Activated CD8-positive, alpha-beta T cell treated with anti-CD3 and anti-CD28 coated beads for 36 hours (primary cell): Measurements from ENCODE around the gene NLGN3. TPM values are rescaled to one million over a fixed set of nuclear protein-coding genes. Genes with fewer than 3 reads are reported as not detected.
A peak's percentile ranks its signal among the peaks of the same experiment; 100 is the strongest.

Experiments used
- ATAC-seq: fragments of 200-7000 bp; cut with Tn5 transposase; one replicate; pipeline ENCODE4 v1.10.0; 2021; ENCODE audit warnings: mild to moderate bottlenecking, moderate library complexity
- CTCF ChIA-PET: fragments of 350-600 bp; sonication (Branson Sonifier 250); formaldehyde crosslinking; loops from one replicate; lab custom pipeline; 2021; ENCODE audit warnings: antibody characterized with exemption; lab: Charles Lee
- POLR2A ChIA-PET: fragments of 350-600 bp; sonication (Branson Sonifier 250); formaldehyde crosslinking; loops from one replicate; lab custom pipeline; 2021; ENCODE audit warnings: antibody characterized with exemption; lab: Charles Lee
- DNase-seq: peaks from one replicate; pipeline ENCODE4 v3.0.0-alpha.2; 2020
- H3K27ac Mint-ChIP-seq: one replicate; pipeline ENCODE4 v1.8.0; 2021; ENCODE audit warnings: mild to moderate bottlenecking, mixed read lengths
- H3K27me3 Mint-ChIP-seq: one replicate; pipeline ENCODE4 v1.8.0; 2021; ENCODE audit warnings: mixed read lengths
- H3K36me3 Mint-ChIP-seq: one replicate; pipeline ENCODE4 v1.8.0; 2021; ENCODE audit warnings: low read depth, mixed read lengths
- H3K4me1 Mint-ChIP-seq: one replicate; pipeline ENCODE4 v1.8.0; 2021; ENCODE audit warnings: low read depth, mixed read lengths
- H3K4me3 Mint-ChIP-seq: one replicate; pipeline ENCODE4 v1.8.0; 2021; ENCODE audit warnings: mild to moderate bottlenecking, moderate library complexity, mixed read lengths
- H3K9me3 Mint-ChIP-seq: one replicate; pipeline ENCODE4 v1.8.0; 2021; ENCODE audit warnings: mixed read lengths
- intact Hi-C: fragments of 100-400 bp; cut with micrococcal nuclease; formaldehyde crosslinking; loops from one replicate; pipeline ENCODE4 v1.10.0; 2022
- total RNA-seq, 2 experiments: library from RNA; stranded (reverse); gene quantifications; one replicate each; pipeline ENCODE4 v1.2.3, GENCODE V29; 2021
- TF ChIP-seq, protein P1 (sequence below): fragments of 200-600 bp; IDR thresholded peaks from one replicate; pipeline ENCODE4 v1.8.0; 2022; ENCODE audit warnings: antibody characterized with exemption, mild to moderate bottlenecking

Gene NLGN3
- total RNA-seq, 2 experiments from 2014 or later, result 0.54 to 0.63 TPM

DNA sequence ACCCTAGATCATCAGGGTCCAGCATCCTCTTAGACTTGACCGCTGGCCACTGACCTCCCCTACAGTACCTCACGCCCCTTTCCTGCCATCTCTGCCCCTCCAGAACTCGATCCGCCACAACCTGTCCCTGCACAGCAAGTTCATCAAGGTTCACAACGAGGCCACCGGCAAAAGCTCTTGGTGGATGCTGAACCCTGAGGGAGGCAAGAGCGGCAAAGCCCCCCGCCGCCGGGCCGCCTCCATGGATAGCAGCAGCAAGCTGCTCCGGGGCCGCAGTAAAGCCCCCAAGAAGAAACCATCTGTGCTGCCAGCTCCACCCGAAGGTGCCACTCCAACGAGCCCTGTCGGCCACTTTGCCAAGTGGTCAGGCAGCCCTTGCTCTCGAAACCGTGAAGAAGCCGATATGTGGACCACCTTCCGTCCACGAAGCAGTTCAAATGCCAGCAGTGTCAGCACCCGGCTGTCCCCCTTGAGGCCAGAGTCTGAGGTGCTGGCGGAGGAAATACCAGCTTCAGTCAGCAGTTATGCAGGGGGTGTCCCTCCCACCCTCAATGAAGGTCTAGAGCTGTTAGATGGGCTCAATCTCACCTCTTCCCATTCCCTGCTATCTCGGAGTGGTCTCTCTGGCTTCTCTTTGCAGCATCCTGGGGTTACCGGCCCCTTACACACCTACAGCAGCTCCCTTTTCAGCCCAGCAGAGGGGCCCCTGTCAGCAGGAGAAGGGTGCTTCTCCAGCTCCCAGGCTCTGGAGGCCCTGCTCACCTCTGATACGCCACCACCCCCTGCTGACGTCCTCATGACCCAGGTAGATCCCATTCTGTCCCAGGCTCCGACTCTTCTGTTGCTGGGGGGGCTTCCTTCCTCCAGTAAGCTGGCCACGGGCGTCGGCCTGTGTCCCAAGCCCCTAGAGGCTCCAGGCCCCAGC lies 43.8 kb upstream of the NLGN3 start:
- Mint-ChIP-seq H3K4me1 (peaks cover 63% of the 10 kb centered on the region), H3K9me3 (no peaks in the 10 kb centered on the region), H3K27ac (no peak overlapping the region), H3K4me3 (no peak overlapping the region), H3K36me3 (peaks cover 17% of the 10 kb centered on the region), H3K27me3 (no peaks in the 10 kb centered on the region)
- ChIA-PET POLR2A (interaction anchor here (0.9 to 5.0 kb wide), 9 partner anchors 11 to 101 kb away, joined by 3 to 43 read pairs (median 3); partner anchors contain the start of gene IL2RG), CTCF (interaction anchor here (0.8 to 4.8 kb wide), 13 partner anchors 9 to 130 kb away, joined by 3 to 62 read pairs (median 6); partner anchors contain the start of genes IL2RG and MED12)
- DNase-seq, result peak; percentile 42
- TF ChIP-seq, protein P1, sequence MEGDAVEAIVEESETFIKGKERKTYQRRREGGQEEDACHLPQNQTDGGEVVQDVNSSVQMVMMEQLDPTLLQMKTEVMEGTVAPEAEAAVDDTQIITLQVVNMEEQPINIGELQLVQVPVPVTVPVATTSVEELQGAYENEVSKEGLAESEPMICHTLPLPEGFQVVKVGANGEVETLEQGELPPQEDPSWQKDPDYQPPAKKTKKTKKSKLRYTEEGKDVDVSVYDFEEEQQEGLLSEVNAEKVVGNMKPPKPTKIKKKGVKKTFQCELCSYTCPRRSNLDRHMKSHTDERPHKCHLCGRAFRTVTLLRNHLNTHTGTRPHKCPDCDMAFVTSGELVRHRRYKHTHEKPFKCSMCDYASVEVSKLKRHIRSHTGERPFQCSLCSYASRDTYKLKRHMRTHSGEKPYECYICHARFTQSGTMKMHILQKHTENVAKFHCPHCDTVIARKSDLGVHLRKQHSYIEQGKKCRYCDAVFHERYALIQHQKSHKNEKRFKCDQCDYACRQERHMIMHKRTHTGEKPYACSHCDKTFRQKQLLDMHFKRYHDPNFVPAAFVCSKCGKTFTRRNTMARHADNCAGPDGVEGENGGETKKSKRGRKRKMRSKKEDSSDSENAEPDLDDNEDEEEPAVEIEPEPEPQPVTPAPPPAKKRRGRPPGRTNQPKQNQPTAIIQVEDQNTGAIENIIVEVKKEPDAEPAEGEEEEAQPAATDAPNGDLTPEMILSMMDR, result peak; percentile 39
- peak; percentile 38 for ATAC-seq
- intact Hi-C loops, result loop anchor here (10.0 kb wide), 2 partner anchors 154 to 434 kb away; partner anchors contain the start of genes OGT and ZMYM3

DNA sequence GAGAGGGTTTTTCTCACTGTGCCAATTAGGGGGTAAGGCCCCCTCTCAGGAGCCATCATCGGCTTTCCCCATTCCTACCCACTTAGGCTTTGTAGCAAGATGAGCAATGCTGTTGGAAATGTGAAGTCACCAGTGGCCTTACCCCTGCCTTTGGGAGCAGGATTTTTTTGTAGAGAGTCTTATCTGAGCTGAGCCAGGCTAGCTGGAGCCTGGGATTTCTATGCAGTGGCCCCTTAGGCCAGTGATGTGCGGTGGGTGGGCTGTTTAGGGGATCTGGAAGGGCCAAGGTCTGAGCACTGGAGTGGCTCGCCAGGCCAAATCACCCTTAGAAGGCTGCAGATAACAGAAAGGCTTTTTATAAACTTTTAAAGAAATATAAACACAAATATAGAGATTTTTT lies 42.3 kb upstream of the NLGN3 start:
- ATAC-seq, result no peak
- ChIA-PET CTCF (interaction anchor here (0.6 to 4.8 kb wide), 6 partner anchors 10 to 78 kb away, joined by 3 to 62 read pairs (median 3); partner anchors contain the start of gene MED12), POLR2A (interaction anchor here (1.2 to 5.0 kb wide), 4 partner anchors 9 to 34 kb away, joined by 3 to 43 read pairs (median 6); partner anchors contain the start of genes IL2RG, MED12 and SNX12)
- Mint-ChIP-seq H3K4me1 (peaks cover 75% of the 10 kb centered on the region), H3K4me3 (no peak overlapping the region), H3K36me3 (peaks cover 29% of the 10 kb centered on the region), H3K27me3 (no peaks in the 10 kb centered on the region), H3K9me3 (no peaks in the 10 kb centered on the region), H3K27ac (peak overlapping the region; percentile 87)
- intact Hi-C loops, result loop anchor here (10.0 kb wide), 2 partner anchors 153 to 433 kb away; partner anchors contain the start of genes OGT and ZMYM3
- TF ChIP-seq, protein P1, result no peak
- no peak for DNase-seq

DNA sequence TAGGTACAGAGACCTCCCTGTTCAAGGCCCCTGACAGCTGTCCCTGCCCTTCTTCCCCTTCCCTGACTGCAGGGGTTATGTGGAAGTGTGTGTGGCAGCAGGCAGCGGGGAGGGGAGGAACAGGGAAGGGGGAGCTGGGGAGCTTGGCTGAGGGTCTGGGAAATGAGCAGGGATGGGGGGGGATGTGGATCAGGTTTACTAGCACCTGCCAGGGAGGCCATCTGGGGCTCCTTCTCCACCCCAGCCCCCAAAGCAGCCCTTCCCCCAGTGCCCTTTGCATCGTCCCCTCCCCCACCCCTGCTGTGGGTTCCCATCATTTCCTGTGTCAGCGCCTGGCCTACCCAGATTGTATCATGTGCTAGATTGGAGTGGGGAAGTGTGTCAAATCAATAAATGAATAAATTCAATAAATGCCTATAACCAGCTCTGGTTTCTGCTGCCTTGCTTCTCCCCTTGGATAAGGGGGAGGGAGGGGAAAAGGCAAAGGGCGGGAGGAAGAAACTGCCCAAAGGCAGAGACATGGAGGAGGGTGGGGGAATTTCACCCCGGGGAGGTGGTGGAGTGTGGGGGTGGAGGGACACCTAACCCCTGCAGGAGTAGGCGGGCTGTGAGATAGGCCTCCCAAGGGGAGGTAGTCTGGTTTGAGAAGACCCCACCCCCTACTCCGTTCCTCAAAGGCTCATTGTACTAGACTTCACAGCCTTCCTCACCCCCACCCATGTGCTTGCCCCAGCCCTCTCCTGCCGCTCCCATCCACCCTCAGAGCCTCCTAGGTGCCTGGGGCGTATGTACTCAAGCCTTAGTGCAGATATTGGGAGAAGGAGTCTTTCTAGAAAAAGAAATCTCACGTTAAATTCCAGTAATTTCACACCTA lies 41.3 kb upstream of the NLGN3 start:
- DNase-seq (peak; percentile 80), ATAC-seq (peak; percentile 50)
- ChIA-PET POLR2A (interaction anchor here (1.5 to 5.0 kb wide), 2 partner anchors 8 to 15 kb away, joined by 8 to 43 read pairs; partner anchors contain the start of genes IL2RG and MED12), CTCF (interaction anchor here (1.0 to 4.8 kb wide), 3 partner anchors 9 to 77 kb away, joined by 3 to 62 read pairs (median 4); no protein-coding TSS in a partner anchor)
- TF ChIP-seq, protein P1, result no peak
- Mint-ChIP-seq H3K4me1 (peaks cover 77% of the 10 kb centered on the region), H3K36me3 (peaks cover 40% of the 10 kb centered on the region), H3K4me3 (peak overlapping the region; percentile 77), H3K9me3 (no peaks in the 10 kb centered on the region), H3K27ac (peak overlapping the region; percentile 87), H3K27me3 (no peaks in the 10 kb centered on the region)
- intact Hi-C loops, result loop anchor here (10.0 kb wide), 2 partner anchors 151 to 431 kb away; partner anchors contain the start of genes OGT and ZMYM3

DNA sequence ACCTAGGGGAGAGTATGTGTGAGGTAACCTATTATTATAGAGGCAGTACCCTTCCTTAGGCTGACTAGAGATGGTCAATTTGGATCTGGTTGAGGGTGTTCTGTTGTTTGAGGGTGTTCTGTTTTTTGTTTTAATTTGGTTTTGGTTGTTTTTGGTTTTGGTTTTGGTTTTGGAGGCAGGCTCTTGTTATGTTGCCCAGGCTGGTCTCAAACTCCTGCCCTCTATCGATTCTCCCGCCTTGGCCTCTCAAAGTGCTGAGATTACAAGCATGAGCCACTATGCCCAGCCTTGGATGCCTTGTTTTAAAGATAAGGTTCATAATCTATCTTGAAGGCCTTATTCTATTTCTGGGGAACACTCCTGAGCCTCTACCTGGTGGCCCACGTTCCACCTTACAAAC lies 39.0 kb upstream of the NLGN3 start:
- ChIA-PET POLR2A (interaction anchor here (1.7 to 2.1 kb wide), 2 partner anchors 10 to 13 kb away, joined by 5 to 9 read pairs; partner anchors contain the start of genes FOXO4 and MED12), CTCF (interaction anchor here (0.9 to 1.6 kb wide), 3 partner anchors 23 to 74 kb away, joined by 3 to 5 read pairs (median 3); no protein-coding TSS in a partner anchor)
- Mint-ChIP-seq H3K9me3 (no peaks in the 10 kb centered on the region), H3K4me1 (peaks cover 60% of the 10 kb centered on the region), H3K27ac (peak overlapping the region; percentile 95), H3K4me3 (peak overlapping the region; percentile 88), H3K27me3 (no peaks in the 10 kb centered on the region), H3K36me3 (peaks cover 63% of the 10 kb centered on the region)
- ATAC-seq (no peak), DNase-seq (no peak)
- TF ChIP-seq, protein P1, result no peak
- intact Hi-C loops, result loop anchor here (10.0 kb wide), 2 partner anchors 149 to 429 kb away; partner anchors contain the start of genes OGT and ZMYM3
